HepG2 (cell line): Measurements from ENCODE around the gene ADD2. TPM values are rescaled to one million over a fixed set of nuclear protein-coding genes. Genes with fewer than 3 reads are reported as not detected.

ENCODE experiments used
- CCAR2 ChIP-seq: fragments of 200-400 bp; formaldehyde crosslinking; optimal IDR thresholded peaks from 2 replicates; pipeline ENCODE3; 2018; ENCODE audit warnings: low read depth, mild to moderate bottlenecking, low read length, moderate library complexity
- IKZF4 ChIP-seq: sonication (generic); formaldehyde crosslinking; IDR thresholded peaks from 2 replicates; pipeline ENCODE4 v1.5.1; 2020; ENCODE audit warnings: borderline replicate concordance, mild to moderate bottlenecking, low read depth, missing genetic modification reagents; ENCODE audit errors: not compliant biosample characterization
- NKX3-1 ChIP-seq: sonication (generic); formaldehyde crosslinking; IDR thresholded peaks from 2 replicates; pipeline ENCODE4 v1.5.0; 2020; ENCODE audit warnings: missing genetic modification reagents
- ZNF350 ChIP-seq: sonication (generic); formaldehyde crosslinking; IDR thresholded peaks from 2 replicates; pipeline ENCODE4 v1.4.0; 2020; ENCODE audit warnings: mild to moderate bottlenecking, low read depth, missing genetic modification reagents, borderline replicate concordance
- ZNF776 ChIP-seq: sonication (generic); formaldehyde crosslinking; IDR thresholded peaks from 2 replicates; pipeline ENCODE4 v1.4.0; 2020; ENCODE audit warnings: mild to moderate bottlenecking, missing genetic modification reagents
- polyA plus RNA-seq, 8 experiments: library from polyadenylated mRNA; depleted of rRNA in 3 of 8; stranded (reverse) in 7 of 8; unstranded in 1 of 8; fragments of >200 nt; fragmentation: Illumina TruSeq in 4 of 8; extraction: Trizol in 4 of 8; gene quantifications; 2 replicates each; pipeline versions ENCODE4 v1.2.1 to v1.2.3, GENCODE V29; 2011 to 2016; ENCODE audit warnings: low read depth in 4 of 8, missing spikeins in 1 of 8, mixed read lengths in 1 of 8; ENCODE audit not compliant: insufficient read depth in 1 of 8
- total RNA-seq, 5 experiments: library from RNA; depleted of rRNA; stranded (reverse); fragments of >200 nt; fragmentation: Illumina TruSeq; extraction: Trizol; gene quantifications; 2 replicates each; pipeline ENCODE4 v1.2.3, GENCODE V29; 2016; ENCODE audit warnings: low read depth in 1 of 5
- TF ChIP-seq, protein P1 (sequence below): sonication (generic); formaldehyde crosslinking; IDR thresholded peaks from 2 replicates; pipeline ENCODE4 v1.4.0; 2020; ENCODE audit warnings: mild to moderate bottlenecking, low read depth, missing genetic modification reagents
- TF ChIP-seq, protein P2 (sequence below): sonication (generic); formaldehyde crosslinking; conservative IDR thresholded peaks from 2 replicates; pipeline ENCODE4 v1.8.0; 2022; ENCODE audit warnings: missing genetic modification reagents
- TF ChIP-seq, protein P3 (sequence below): sonication (generic); formaldehyde crosslinking; IDR thresholded peaks from 2 replicates; pipeline ENCODE4 v1.8.0; 2022; ENCODE audit warnings: low read depth, missing genetic modification reagents
- TF ChIP-seq, protein P4 (sequence below): sonication (generic); formaldehyde crosslinking; IDR thresholded peaks from 2 replicates; pipeline ENCODE4 v1.8.0; 2022; ENCODE audit warnings: missing genetic modification reagents, mild to moderate bottlenecking, moderate library complexity, borderline replicate concordance

Gene ADD2
- total and polyA plus RNA-seq, 2 of the 13 experiments (the other 11 are each of a cell fraction or from before 2014, with no cell fraction given), result 0.05 to 0.13 TPM

DNA sequence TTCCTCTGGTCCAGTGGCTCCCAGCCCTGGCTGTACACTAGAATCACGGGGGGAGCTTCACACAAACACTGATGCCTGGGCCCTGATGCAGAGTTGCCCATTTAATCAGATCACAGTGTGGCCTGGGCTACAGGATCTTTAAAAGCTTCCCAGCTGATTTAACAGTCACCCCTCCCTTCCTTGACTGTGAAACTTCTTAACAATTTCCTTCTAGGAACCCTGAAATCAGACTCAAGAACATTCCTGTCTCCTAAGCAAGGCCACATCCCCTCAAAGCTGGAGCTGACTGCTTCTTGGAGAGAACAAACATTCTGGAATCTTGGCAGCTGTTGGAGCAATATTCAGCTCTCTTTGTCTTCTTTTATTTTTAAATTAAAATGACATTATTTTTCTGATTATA is 88.7 kb downstream of the ADD2 start (continued):
- TF ChIP-seq, protein P1, sequence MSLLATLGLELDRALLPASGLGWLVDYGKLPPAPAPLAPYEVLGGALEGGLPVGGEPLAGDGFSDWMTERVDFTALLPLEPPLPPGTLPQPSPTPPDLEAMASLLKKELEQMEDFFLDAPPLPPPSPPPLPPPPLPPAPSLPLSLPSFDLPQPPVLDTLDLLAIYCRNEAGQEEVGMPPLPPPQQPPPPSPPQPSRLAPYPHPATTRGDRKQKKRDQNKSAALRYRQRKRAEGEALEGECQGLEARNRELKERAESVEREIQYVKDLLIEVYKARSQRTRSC (CRISPR knock-in tag), result no peak
- TF ChIP-seq ZNF776 (CRISPR knock-in tag) (no peak), NKX3-1 (CRISPR knock-in tag) (no peak), CCAR2 (no peak), ZNF350 (no peak), IKZF4 (CRISPR knock-in tag) (no peak)
- TF ChIP-seq, protein P2, sequence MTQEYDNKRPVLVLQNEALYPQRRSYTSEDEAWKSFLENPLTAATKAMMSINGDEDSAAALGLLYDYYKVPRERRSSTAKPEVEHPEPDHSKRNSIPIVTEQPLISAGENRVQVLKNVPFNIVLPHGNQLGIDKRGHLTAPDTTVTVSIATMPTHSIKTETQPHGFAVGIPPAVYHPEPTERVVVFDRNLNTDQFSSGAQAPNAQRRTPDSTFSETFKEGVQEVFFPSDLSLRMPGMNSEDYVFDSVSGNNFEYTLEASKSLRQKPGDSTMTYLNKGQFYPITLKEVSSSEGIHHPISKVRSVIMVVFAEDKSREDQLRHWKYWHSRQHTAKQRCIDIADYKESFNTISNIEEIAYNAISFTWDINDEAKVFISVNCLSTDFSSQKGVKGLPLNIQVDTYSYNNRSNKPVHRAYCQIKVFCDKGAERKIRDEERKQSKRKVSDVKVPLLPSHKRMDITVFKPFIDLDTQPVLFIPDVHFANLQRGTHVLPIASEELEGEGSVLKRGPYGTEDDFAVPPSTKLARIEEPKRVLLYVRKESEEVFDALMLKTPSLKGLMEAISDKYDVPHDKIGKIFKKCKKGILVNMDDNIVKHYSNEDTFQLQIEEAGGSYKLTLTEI (CRISPR knock-in tag), result no peak
- TF ChIP-seq, protein P3, sequence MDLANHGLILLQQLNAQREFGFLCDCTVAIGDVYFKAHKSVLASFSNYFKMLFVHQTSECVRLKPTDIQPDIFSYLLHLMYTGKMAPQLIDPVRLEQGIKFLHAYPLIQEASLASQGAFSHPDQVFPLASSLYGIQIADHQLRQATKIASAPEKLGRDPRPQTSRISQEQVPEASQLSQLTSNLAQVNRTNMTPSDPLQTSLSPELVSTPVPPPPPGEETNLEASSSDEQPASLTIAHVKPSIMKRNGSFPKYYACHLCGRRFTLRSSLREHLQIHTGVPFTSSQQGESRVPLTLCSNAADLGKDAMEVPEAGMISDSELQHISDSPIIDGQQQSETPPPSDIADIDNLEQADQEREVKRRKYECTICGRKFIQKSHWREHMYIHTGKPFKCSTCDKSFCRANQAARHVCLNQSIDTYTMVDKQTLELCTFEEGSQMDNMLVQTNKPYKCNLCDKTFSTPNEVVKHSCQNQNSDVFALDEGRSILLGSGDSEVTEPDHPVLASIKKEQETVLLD, result no peak
- TF ChIP-seq, protein P4, sequence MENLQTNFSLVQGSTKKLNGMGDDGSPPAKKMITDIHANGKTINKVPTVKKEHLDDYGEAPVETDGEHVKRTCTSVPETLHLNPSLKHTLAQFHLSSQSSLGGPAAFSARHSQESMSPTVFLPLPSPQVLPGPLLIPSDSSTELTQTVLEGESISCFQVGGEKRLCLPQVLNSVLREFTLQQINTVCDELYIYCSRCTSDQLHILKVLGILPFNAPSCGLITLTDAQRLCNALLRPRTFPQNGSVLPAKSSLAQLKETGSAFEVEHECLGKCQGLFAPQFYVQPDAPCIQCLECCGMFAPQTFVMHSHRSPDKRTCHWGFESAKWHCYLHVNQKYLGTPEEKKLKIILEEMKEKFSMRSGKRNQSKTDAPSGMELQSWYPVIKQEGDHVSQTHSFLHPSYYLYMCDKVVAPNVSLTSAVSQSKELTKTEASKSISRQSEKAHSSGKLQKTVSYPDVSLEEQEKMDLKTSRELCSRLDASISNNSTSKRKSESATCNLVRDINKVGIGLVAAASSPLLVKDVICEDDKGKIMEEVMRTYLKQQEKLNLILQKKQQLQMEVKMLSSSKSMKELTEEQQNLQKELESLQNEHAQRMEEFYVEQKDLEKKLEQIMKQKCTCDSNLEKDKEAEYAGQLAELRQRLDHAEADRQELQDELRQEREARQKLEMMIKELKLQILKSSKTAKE (CRISPR knock-in tag), result no peak
